NCI-H2107 treated with DMSO at 0.1 percent for 48 hours (cell line): Measurements from ENCODE around the gene BPTF.
"Not testable (repeated sequence)": the region's sequence is repeated elsewhere in the genome, so short reads cannot be mapped to it uniquely, and the experiment has no call there.

Experiments used
- DNase-seq: peaks from one replicate; lab custom pipeline; 2025; ENCODE audit not compliant: unreplicated experiment; lab: John Stamatoyannopoulos, UW

The BPTF gene

DNA sequence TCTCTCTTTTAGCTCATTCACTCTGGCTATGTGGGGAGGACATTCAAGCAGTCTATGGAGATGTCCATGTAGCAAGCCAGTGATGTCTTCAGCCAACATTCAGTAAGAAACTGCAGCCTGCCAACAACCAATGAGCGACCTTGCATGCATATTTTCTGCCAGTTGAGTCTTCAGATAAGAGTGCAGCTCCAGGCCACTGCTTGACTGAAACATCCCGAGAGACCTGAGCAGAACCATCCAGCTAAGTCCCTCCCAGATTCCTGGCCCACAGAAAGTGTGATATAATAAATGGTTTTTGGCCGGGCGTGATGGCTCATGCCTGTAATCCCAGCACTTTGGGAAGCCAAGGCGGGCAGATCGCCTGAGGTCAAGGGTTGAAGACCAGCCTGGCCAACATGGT lies 181.5 kb downstream of the BPTF start:
- no peak for DNase-seq

DNA sequence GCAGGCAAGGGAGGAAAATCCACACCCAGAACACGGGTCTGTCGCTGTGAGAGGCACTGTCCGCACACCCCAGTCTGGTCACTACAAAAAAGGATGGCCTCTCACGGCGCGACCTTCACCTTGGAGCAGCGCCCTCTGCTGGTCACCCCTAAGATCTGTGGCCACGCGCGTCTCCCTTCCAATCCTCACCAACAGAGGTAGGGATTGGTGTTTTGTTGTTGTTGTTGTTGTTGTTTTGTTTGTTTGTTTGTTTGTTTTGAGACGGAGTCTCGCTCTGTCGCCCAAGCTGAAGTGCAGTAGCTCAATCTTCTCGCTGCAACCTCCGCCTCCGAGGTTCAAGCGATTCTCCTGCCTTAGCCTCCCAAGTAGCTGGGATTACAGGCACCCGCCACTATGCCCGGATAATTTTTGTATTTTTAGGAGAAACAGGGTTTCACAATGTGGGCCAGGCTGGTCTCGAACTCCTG lies 185.9 kb downstream of the BPTF start:
- peak; percentile 12 for DNase-seq

DNA sequence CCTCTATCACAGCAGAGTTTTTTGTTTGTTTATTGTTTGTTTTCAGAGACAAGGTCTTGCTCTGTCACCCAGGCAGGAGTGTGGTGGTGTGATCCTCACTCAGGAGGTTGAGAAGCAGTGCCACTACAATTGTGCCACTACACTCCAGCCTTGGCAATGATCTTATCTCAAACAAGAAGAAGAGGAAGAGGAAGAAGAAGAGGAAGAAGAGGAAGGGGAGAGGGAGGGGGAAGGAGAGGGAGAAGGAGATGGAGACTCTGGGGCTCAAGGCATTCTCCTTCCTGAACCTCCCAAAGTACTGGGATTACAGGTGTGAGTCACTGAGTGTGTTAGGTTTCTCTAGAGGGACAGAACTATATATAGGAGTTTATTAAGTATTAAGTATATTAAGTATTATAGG lies 188.1 kb downstream of the BPTF start:
- no peak for DNase-seq

DNA sequence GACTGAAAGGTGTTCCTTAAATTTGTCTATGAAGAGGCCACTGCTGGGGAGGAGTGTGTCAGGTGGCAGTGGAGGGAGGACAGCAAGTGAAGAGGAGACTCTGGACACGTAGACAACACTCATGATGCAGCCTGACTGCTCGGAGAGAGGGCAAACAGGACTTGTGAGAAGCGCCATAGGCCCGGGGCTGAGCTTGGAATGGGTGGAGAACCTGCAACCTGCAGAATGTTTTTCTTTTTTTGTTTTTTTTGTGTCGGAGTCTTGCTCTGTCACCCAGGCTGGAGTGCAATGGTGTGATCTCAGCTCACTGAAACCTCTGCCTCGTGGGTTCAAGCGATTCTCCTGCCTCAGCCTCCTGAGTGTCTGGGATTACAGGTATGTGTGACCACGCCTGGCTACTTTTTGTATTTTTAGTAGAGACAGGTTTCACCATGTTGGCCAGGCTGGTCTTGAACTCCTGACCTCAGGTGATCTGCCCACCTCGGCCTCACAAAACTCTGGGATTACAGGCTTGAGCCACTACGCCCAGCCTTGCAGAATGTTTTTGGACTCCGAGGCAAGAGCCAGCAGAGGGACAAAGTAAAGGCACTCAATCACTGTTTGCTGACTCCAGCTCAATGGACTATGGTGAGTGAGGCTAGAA lies 189.9 kb downstream of the BPTF start:
- DNase-seq = no peak

DNA sequence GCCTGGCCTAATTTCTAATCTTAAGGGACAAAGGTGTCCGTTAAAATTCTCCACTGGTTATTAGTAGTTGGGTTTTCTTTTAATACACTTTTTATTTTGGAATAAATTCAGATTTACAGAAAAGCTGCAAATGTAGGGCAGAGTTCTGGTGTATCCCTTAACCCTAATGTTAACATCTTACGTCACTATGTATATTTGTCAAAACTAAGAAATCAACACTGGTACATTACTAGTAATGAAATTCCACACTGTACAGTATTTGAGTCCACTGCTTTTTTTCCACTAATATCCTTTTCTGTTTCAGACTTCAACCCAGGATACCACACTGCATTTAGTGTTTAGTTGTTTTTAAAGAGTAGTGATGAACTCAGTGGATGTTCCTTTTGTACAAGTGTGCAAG lies 191.5 kb downstream of the BPTF start:
- DNase-seq = no peak

DNA sequence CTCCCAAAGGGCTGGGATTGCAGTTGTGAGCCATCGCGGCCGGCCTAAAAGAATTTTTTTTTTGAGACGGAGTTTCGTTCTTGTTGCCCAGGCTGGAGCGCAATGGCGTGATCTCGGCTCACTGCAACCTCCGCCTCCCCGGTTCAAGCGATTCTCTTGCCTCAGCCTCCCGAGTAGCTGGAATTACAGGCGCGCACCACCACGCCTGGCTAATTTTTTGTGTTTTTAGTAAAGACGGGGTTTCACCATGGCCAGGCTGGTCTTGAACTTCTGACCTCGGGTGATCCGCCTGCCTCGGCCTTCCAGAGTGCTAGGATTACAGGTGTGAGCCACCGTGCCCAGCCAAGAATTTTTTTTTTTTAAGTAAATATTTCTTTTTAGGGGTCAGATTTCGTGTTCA lies 193.2 kb downstream of the BPTF start:
- not testable (repeated sequence) for DNase-seq

DNA sequence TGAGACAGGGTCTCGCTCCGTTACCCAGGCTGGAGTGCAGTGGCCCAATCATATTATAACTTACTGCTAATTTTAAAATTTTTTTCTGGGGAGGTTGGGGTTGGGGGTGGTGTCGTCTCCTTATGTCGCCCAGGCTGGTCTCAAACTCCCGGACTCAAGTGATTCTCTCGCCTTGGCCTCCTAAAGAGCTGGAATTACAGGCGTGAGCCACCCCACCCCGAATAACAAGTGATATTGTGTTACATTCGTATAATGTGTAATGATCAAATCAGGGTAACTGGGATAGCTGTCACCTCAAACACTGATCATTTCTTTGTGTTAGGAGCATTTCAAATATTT lies 194.0 kb downstream of the BPTF start:
- no peak for DNase-seq

DNA sequence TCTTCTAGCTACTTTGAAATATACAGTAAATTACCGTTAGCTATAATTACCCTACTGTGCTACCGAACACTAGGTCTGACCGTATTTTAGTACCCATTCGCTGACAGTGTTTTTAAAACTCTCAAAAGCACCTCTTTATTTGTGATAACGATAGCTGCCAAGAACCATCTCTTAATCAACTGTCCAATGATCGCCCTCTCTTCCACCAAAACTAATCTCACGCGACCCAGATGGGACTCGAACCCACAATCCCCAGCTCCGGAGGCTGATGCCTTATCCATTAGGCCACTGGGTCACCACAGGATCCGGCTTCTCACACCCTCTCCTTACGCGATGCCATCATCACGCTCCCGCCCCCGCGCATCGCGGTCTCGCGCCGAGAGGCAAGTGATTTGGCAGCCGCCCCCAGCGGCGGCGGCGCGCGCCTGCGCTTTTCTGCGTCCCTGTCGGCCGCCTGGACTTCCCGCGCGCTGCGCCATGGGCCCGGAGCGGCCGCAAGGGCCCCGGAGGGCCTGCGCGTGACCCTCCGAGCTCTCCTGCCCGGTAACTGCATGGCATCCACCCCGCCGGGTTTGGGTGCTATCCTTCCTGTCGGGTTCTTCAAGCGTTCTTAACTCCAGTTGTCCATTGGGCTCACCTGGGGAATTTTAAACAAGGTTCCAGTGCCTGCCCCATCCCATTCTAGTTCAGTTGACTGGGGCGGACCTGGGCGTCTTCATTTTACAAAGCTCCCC lies 194.5 kb downstream of the BPTF start:
- DNase-seq = peak; percentile 75

DNA sequence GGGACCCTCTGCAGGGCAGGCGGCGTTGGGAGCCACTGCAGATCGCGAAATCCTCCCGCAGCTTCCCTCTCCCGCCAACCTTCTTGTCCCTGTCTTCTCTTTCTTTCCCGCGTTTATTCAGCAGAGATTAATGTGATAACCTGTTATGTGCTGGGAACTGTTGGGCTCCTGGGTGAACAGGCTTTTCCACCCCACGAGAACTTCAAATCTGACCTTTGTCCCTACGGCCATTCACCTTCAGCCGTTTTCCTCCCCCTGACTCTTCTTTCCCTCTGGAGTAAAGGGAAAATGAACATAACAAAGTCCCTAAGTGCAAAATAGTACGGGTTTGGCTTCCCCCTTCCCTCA lies 195.1 kb downstream of the BPTF start:
- no peak for DNase-seq

DNA sequence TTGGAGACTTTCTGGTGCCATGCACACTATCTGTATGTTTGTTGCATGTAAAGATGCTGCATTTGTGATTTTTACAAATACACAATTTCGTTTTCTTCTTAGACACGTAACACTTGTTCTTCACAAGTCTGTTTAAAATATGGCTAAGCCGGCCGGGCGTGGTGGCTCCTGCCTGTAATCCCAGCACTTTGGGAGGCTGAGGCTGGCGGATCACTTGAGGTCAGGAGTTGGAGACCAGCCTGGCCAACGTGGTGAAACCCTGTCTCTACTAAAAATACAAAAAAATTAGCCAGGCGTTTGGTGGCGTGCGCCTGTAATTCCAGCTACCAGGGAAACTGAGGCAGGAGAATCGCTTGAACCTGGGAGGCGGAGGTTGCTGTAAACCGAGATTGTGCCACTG lies 195.5 kb downstream of the BPTF start:
- DNase-seq = not testable (repeated sequence)

DNA sequence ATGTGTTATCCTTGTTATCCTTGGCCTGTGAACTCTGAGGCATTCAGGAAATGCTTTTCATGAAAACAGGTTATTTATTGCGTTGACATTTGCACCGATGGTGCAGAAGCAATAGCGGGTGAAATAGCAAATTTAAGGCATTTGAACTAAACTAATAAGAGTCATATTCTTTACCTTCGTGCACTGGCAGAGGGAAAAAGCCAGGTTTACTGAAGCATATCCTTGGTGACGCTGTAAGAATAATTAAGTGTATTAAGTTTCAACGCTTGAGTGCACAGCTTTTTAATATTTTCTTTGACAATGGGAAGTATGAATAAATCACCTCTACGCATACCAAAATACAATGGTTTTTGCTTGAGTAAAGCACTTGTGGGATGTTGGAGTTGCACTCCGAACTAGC lies 196.7 kb downstream of the BPTF start:
- no peak for DNase-seq

DNA sequence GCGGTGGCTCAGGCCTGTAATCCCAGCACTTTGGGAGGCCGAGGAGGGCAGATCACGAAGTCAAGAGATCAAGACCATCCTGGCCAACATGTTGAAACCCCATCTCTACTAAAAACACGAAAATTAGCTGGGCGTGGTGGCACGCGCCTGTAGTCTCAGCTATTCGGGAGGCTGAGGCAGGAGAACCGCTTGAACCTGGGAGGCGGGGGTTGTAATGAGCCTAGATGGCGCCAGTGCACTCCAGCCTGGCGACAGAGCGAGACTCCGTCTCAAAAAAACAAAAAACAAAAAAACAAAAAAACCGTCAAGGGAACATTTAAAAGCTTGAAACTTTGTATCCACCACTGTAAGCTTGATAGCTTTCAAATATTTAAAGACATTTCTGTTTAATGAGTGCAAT lies 197.2 kb downstream of the BPTF start:
- not testable (repeated sequence) for DNase-seq

DNA sequence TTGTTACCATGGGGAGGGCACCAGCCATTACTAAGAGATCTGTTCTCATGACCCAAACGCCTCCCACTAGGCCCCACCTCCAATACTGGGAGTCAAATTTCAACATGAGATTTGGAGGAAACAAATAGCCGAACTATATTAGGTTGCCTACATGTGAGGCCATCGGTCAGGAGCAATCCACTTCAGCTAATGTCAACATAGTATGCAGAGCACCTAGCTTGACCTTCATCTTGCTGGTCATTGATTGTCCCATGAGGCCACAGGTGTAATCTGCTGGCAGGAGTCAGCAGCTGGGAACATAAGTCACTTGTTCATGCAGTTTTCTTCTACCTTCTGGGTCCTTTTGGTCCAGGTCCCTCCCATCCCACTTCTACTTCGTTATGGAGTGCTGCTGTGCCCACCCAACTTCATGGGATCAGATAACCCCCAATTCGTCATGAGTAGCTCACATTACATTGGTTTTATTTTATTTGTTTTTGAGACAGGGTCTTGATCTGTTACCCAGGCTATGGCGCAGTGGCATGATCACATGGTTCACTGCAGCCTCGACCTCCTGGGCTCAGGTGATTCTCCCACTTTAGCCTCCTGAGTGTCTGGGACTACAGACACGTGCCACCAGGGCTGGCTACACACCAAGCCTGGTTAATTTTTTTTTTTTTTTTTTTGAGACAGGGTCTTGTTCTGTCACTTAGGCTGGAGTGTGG lies 204.4 kb downstream of the BPTF start:
- DNase-seq = peak; percentile 20
